SK-N-SH (cell line): ENCODE results near the gene RAPGEF1.

Source experiments
- CHD2 ChIP-seq: fragments of 150-350 bp; IDR thresholded peaks from 2 replicates; pipeline ENCODE4 v1.6.1; 2018; ENCODE audit warnings: low read length; ENCODE audit not compliant: partially characterized antibody
- CTCF ChIP-seq: fragments of 200-600 bp; sonication (generic); IDR thresholded peaks from 2 replicates; pipeline ENCODE4 v1.6.1; 2017; ENCODE audit warnings: antibody characterized with exemption, mild to moderate bottlenecking, moderate library complexity
- EP300 ChIP-seq, 2 experiments: IDR thresholded peaks; 2 replicates each; pipeline versions ENCODE4 v1.4.0 to v1.6.1; 2012; ENCODE audit warnings: borderline replicate concordance in 1 of 2, low read depth in 1 of 2, low read length in 1 of 2
- EZH2phosphoT487 ChIP-seq: fragments of 200-600 bp; sonication (generic); IDR thresholded peaks from 2 replicates; pipeline ENCODE4 v1.6.1; 2017; ENCODE audit warnings: low read depth, mixed run types, mild to moderate bottlenecking, antibody characterized with exemption, moderate library complexity, borderline replicate concordance
- GABPA ChIP-seq: IDR thresholded peaks from 2 replicates; pipeline ENCODE4 v1.4.0; 2012; ENCODE audit warnings: low read depth, mild to moderate bottlenecking
- MEF2A ChIP-seq: IDR thresholded peaks from 2 replicates; pipeline ENCODE4 v1.4.0; 2012; ENCODE audit warnings: low read depth, borderline replicate concordance
- RCOR1 ChIP-seq: fragments of 150-350 bp; IDR thresholded peaks from 2 replicates; pipeline ENCODE4 v1.6.1; 2017; ENCODE audit warnings: antibody characterized with exemption, low read length
- TAF1 ChIP-seq: IDR thresholded peaks from 2 replicates; pipeline ENCODE4 v1.6.1; 2012; ENCODE audit warnings: low read depth, mild to moderate bottlenecking, low read length, moderate library complexity, borderline replicate concordance

DNA sequence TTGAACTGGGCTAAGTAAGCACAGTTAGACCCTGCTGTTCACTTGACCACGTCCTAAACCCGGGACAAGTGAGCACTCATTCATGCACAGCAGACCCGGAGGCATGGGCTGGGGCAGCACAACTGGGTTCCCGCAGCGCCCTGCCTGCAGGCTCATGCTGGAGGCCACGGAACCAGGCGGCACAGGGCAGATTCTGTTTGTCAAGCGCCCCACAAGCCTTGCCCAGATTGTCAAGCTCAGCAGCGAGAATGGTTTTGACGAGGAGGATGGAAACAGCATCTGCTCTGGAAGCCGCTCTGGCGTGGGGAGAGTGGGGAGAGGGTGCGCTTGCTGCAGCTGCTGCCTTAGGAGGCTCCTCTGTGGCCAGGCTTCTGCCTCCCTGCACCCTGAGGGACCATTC is 161.9 kb downstream of the RAPGEF1 start:
- TF ChIP-seq CHD2: no peak
- no peak for TF ChIP-seq TAF1
- TF ChIP-seq EP300 (IDR thresholded peaks at IDR 0.05; ENCODE audit: borderline replicate concordance in 1 of 2, low read depth in 1 of 2, low read length in 1 of 2): no peak
- no peak for TF ChIP-seq RCOR1
- TF ChIP-seq MEF2A: no peak
- no peak for TF ChIP-seq EZH2phosphoT487
- TF ChIP-seq CTCF: no peak
- TF ChIP-seq GABPA: no peak
